Tibial nerve (tissue), 4 donors: ENCODE data around the gene PLXNA4. TPM values are rescaled to one million over a fixed set of nuclear protein-coding genes. Genes with fewer than 3 reads are reported as not detected.

Source experiments
- DNase-seq, 2 donors: peaks; one replicate each; pipeline ENCODE4 v3.0.0-alpha.2; 2019; ENCODE audit warnings: low spot score in 2 of 2
- H3K27ac ChIP-seq, 4 donors: fragments of 200-600 bp; sonication (generic) in 3 of 4; one replicate each; pipeline ENCODE4 v1.5.1; 2017 to 2019; ENCODE audit warnings: mild to moderate bottlenecking in 1 of 4
- H3K27me3 ChIP-seq, 2 donors: fragments of 200-600 bp; sonication (generic) in 1 of 2; one replicate each; pipeline versions ENCODE4 v1.5.1 to v1.6.0; 2017 to 2019
- H3K36me3 ChIP-seq, 3 donors: fragments of 200-600 bp; sonication (generic); one replicate each; pipeline ENCODE4 v1.5.1; 2018 to 2019
- H3K4me1 ChIP-seq, 4 donors: fragments of 200-600 bp; sonication (generic) in 3 of 4; one replicate each; pipeline ENCODE4 v1.5.1; 2017 to 2019
- H3K4me3 ChIP-seq, 4 donors: fragments of 200-600 bp; sonication (generic) in 3 of 4; one replicate each; pipeline ENCODE4 v1.5.1; 2017 to 2019; ENCODE audit warnings: mild to moderate bottlenecking in 1 of 4, moderate library complexity in 1 of 4
- H3K9me3 ChIP-seq, 4 donors: fragments of 200-600 bp; sonication (generic) in 3 of 4; one replicate each; pipeline ENCODE4 v1.5.1; 2017 to 2019
- EP300 ChIP-seq, 2 donors: sonication (generic); formaldehyde crosslinking; IDR thresholded peaks; one replicate each; pipeline ENCODE4 v1.6.1; 2017; ENCODE audit warnings: antibody characterized with exemption in 2 of 2, mild to moderate bottlenecking in 1 of 2
- POLR2A ChIP-seq, 2 donors: fragments of 450-650 bp; IDR thresholded peaks; one replicate each; pipeline ENCODE4 v1.6.1; 2017; ENCODE audit warnings: antibody characterized with exemption in 2 of 2, mild to moderate bottlenecking in 2 of 2, moderate library complexity in 2 of 2
- WGBS, 2 donors: methylation state at CpG; one replicate each; pipeline ENCODE4 v1.1.5; 2018; 5-methylcytosine and 5-hydroxymethylcytosine counted together
- total RNA-seq, 4 donors: library from RNA; depleted of rRNA; stranded (reverse); fragments of >200 nt; gene quantifications; one replicate each; pipeline ENCODE4 v1.1.0, GENCODE V29; 2016
- TF ChIP-seq, protein P1 (sequence below), 5 experiments: fragments of 200-600 bp in 3 of 5; fragments of 450-650 bp in 2 of 5; sonication (generic) in 3 of 5; IDR thresholded peaks; one replicate each; pipeline ENCODE4 v1.5.1; 2016 to 2019; ENCODE audit warnings: antibody characterized with exemption in 5 of 5, mild to moderate bottlenecking in 3 of 5, moderate library complexity in 2 of 5

PLXNA4 gene
- total RNA-seq, 4 donors from 2014 or later: 12.6 to 32.4 (median 13.7) TPM

DNA sequence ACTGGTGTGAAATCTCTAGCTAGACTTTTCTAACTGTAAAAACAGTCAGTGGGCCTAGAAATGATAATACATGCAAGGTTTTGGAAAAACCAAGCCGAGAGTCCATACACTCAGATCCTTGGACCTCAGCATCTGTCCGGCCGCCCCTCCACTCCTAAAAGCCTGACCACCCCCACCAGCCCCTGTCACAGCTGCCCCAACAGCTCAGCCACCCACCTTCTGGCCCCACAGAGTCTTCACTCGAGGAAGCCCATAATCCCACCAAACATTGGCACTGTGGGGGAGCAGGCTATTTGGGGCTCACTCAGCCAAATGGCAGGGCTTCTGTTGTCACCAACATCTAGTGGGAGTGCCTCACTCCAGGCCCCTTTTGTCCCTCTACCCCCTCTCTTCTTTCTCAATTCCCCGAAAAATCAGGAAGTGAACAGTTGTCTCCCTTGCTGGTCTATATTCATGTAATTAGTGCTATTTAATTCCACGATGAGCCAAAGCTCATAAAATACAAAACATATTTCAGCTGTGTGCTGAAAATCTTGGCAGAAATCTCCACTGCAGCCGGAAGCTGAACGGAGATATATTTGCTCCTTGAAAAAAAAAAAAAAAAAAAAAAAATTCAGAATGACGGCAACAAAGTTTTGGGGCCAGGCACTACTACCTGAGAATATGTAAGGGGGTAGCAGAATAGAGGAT is 55.5 kb downstream of the PLXNA4 start:
- TF ChIP-seq POLR2A (IDR thresholded peaks at IDR 0.05) (no peak), EP300 (IDR thresholded peaks at IDR 0.05) (no peak)
- TF ChIP-seq, protein P1, sequence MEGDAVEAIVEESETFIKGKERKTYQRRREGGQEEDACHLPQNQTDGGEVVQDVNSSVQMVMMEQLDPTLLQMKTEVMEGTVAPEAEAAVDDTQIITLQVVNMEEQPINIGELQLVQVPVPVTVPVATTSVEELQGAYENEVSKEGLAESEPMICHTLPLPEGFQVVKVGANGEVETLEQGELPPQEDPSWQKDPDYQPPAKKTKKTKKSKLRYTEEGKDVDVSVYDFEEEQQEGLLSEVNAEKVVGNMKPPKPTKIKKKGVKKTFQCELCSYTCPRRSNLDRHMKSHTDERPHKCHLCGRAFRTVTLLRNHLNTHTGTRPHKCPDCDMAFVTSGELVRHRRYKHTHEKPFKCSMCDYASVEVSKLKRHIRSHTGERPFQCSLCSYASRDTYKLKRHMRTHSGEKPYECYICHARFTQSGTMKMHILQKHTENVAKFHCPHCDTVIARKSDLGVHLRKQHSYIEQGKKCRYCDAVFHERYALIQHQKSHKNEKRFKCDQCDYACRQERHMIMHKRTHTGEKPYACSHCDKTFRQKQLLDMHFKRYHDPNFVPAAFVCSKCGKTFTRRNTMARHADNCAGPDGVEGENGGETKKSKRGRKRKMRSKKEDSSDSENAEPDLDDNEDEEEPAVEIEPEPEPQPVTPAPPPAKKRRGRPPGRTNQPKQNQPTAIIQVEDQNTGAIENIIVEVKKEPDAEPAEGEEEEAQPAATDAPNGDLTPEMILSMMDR (IDR thresholded peaks at IDR 0.05): no peak
- Histone ChIP-seq H3K36me3 (no peaks in the 10 kb centered on the region), H3K9me3 (no peaks in the 10 kb centered on the region), H3K27me3 (no peaks in the 10 kb centered on the region), H3K4me3 (no peak overlapping the region), H3K4me1 (no peaks in the 10 kb centered on the region), H3K27ac (no peak overlapping the region)
- 62 to 66% methylated on average over 9 of the region's 9 CpGs for WGBS, 2 donors
- DNase-seq: no peak

DNA sequence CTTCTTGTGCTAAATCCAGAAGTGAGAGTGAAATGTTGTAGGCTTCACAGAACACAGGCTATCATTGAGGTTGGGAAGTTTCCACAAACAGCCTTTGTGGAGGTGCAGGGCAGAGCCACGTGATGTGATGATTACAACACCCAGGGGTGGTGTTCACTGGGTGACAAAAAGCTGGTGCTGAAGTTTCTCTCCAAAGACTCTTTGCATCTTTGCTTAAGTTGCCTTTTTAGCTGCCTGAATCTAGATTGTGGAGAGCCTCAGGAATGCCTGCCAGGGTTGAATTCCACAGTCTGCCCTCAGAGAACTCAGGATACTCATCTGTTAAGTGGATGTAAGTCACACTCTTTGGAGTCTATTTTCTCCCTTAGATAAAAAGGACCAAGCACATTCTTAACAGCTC is 56.3 kb downstream of the PLXNA4 start:
- no peaks in the 10 kb centered on the region for H3K9me3 ChIP-seq
- 33 to 44% methylated on average over 1 of the region's 1 CpG for WGBS, 2 donors
- no peak overlapping the region for H3K27ac ChIP-seq
- H3K4me3 ChIP-seq: no peak overlapping the region
- H3K27me3 ChIP-seq: no peaks in the 10 kb centered on the region
- TF ChIP-seq POLR2A (IDR thresholded peaks at IDR 0.05): no peak
- TF ChIP-seq, protein P1 (IDR thresholded peaks at IDR 0.05): no peak
- no peak for TF ChIP-seq EP300 (IDR thresholded peaks at IDR 0.05)
- H3K36me3 ChIP-seq: no peaks in the 10 kb centered on the region
- DNase-seq: no peak
- no peaks in the 10 kb centered on the region for H3K4me1 ChIP-seq

DNA sequence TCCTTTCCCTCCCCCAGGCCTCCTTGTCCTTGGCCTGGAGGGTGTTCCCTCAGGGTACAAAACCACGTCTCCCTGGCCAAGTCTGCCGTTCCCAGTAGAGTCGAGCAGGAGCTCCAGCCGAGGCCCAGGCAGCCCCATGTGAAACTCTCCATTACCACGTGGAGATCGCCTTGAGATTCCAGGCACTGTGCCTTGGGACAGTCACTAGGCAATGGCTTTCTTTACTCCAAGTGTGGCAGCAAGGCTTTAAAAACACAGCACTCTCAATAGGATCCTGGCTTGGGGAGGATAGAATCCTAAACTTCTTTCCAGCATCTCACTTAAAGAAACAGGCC is 57.5 kb downstream of the PLXNA4 start:
- no peaks in the 10 kb centered on the region for H3K4me1 ChIP-seq
- H3K36me3 ChIP-seq: no peaks in the 10 kb centered on the region
- 69 to 85% methylated on average over 6 of the region's 6 CpGs for WGBS, 2 donors
- H3K27ac ChIP-seq: no peak overlapping the region
- H3K4me3 ChIP-seq: no peak overlapping the region
- H3K27me3 ChIP-seq: no peaks in the 10 kb centered on the region
- no peaks in the 10 kb centered on the region for H3K9me3 ChIP-seq
- DNase-seq: no peak
- no peak for TF ChIP-seq EP300 (IDR thresholded peaks at IDR 0.05)

DNA sequence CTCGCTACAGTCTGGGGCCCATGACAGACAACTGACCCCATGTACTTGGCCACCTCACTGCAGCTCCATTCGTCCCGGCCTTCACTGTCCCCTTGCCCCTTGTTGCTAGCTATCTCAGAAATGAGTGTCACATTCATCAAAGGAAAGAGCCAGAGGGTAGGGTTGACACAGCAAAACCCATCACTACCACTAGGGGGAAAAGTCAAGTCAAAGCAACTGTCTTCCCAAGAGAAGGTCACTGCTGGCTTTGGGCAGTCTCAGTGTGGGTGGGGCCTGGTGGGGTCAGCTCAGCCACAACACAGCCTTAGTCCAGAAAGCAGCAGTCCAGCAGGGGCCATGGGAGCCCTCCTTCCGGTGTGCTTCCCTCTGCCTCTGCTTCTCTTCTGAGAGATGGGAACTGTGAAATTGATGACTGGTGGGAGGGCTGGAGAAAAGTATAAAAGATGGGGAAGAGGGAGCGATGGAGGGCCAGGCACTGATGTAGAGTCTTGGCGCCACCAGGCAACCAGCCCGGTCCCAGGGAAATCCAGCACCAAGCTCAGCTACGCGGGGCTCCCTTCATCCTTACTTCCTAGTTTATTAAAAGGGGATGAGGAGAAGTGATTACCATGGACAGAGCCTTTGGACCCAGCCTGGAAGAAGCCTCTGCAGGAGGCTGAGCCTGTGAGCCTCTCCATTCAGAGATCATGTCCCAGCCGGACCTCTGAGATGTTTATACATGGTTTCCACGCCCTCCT is 58.0 kb downstream of the PLXNA4 start:
- Histone ChIP-seq H3K27me3 (no peaks in the 10 kb centered on the region), H3K4me1 (no peaks in the 10 kb centered on the region), H3K4me3 (no peak overlapping the region), H3K36me3 (no peaks in the 10 kb centered on the region), H3K27ac (no peak overlapping the region), H3K9me3 (no peaks in the 10 kb centered on the region)
- TF ChIP-seq POLR2A (IDR thresholded peaks at IDR 0.05) (no peak), EP300 (IDR thresholded peaks at IDR 0.05) (no peak)
- TF ChIP-seq, protein P1 (IDR thresholded peaks at IDR 0.05): no peak
- WGBS, 2 donors: 74 to 83% methylated on average over 11 of the region's 11 CpGs
- DNase-seq: no peak

DNA sequence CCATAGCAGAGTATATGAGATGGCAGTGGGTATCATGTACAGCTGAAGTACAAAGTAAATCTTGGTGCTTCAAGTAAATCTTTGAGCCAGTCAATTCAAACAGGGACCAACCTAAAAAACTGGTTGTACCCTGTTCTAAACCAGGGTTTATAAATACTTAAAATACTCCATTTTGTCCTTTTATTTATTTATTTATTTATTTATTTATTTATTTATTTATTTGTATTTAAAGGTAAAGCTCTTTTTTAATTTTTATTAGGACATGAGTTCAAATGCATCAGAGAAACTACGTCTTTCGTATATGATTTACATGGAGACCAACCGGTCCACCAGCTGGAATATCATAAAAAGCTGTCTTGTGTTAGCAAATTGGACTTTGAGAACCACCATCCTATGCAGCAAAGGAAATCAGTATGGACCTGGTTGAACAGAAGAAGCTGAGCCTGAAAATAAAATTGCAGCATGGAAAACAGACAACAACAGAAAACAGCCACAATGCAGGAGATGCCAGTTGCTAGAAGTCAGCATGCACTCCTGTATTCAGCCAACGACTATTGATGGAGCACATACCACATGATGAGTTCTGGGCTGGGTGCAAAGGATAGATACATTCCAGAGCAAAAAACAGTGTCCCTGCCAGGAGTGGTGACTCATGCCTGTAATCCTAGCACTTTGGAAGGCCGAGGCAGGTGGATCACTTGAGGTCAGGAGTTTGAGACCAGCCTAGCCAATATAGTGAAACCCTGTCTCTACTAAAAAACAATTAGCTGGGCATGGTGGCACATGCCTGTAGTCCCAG is 60.0 kb downstream of the PLXNA4 start:
- Histone ChIP-seq H3K27ac (no peak overlapping the region), H3K4me1 (no peaks in the 10 kb centered on the region), H3K9me3 (no peaks in the 10 kb centered on the region), H3K4me3 (no peak overlapping the region), H3K36me3 (no peaks in the 10 kb centered on the region), H3K27me3 (no peaks in the 10 kb centered on the region)
- TF ChIP-seq POLR2A (IDR thresholded peaks at IDR 0.05) (no peak), EP300 (IDR thresholded peaks at IDR 0.05) (no peak)
- TF ChIP-seq, protein P1 (IDR thresholded peaks at IDR 0.05): no peak
- WGBS, 2 donors: 77 to 81% methylated on average over 5 of the region's 5 CpGs
- DNase-seq: no peak
